HG03571 (cell line): ENCODE data around the gene PRDM1.

Source experiments
- ATAC-seq: cut with Tn5 transposase; IDR thresholded peaks from one replicate; pipeline ENCODE4 v1.9.1; 2021; ENCODE audit not compliant: unreplicated experiment

Gene PRDM1

GRCh38 chr6:106085984-106086813, at the start of gene PRDM1:
Gene PRDM1, plus strand, starts transcription at chr6:106086336. Its CDS starts 218 bp downstream, at chr6:106086554.
- peak; percentile 68 for ATAC-seq

GRCh38 chr6:106037060-106037459, 49.1 kb upstream of the PRDM1 start:
- no peak for ATAC-seq

GRCh38 chr6:106039897-106040592, 46.1 kb upstream of the PRDM1 start:
- no peak for ATAC-seq

GRCh38 chr6:106044151-106044550, 42.0 kb upstream of the PRDM1 start:
- no peak for ATAC-seq

GRCh38 chr6:106045077-106045476, 41.1 kb upstream of the PRDM1 start:
- no peak for ATAC-seq

GRCh38 chr6:106046116-106046853, 39.9 kb upstream of the PRDM1 start:
- ATAC-seq: no peak

GRCh38 chr6:106046854-106047200, 39.3 kb upstream of the PRDM1 start:
- no peak for ATAC-seq

- ATAC-seq: no peak
Observed at GRCh38 chr6:106048336-106048735, 37.8 kb upstream of the PRDM1 start.

GRCh38 chr6:106050538-106050937, 35.6 kb upstream of the PRDM1 start:
- ATAC-seq: no peak

GRCh38 chr6:106051226-106051625, 34.9 kb upstream of the PRDM1 start:
- ATAC-seq: no peak

GRCh38 chr6:106053484-106054205, 32.5 kb upstream of the PRDM1 start:
- ATAC-seq: no peak

GRCh38 chr6:106055489-106055888, 30.6 kb upstream of the PRDM1 start:
- no peak for ATAC-seq

- no peak for ATAC-seq
Observed at GRCh38 chr6:106056060-106056745, 29.9 kb upstream of the PRDM1 start.

GRCh38 chr6:106056746-106057390, 29.3 kb upstream of the PRDM1 start:
- no peak for ATAC-seq

- ATAC-seq: no peak
Observed at GRCh38 chr6:106059331-106059730, 26.8 kb upstream of the PRDM1 start.

GRCh38 chr6:106060167-106060566, 26.0 kb upstream of the PRDM1 start:
- ATAC-seq: no peak

- ATAC-seq: no peak
Observed at GRCh38 chr6:106063448-106063850, 22.7 kb upstream of the PRDM1 start.

GRCh38 chr6:106064142-106064541, 22.0 kb upstream of the PRDM1 start:
- ATAC-seq: no peak

- no peak for ATAC-seq
Observed at GRCh38 chr6:106064756-106065155, 21.4 kb upstream of the PRDM1 start.

GRCh38 chr6:106066989-106067388, 19.1 kb upstream of the PRDM1 start:
- no peak for ATAC-seq
